Activated CD8-positive, alpha-beta memory T cell treated with anti-CD3 and anti-CD28 coated beads, Interleukin-2, amount 50 U/mL, for 24 hours (primary cell): ENCODE measurements around the gene DMTF1.
A peak's percentile ranks its signal among the peaks of the same experiment; 100 is the strongest.
"Not testable (repeated sequence)": the region's sequence is repeated elsewhere in the genome, so short reads cannot be mapped to it uniquely, and the experiment has no call there.

ENCODE experiments used
- DNase-seq: peaks from one replicate; pipeline ENCODE4 v3.0.0-alpha.2; 2020; ENCODE audit errors: extremely low read depth

Gene DMTF1, protein sequence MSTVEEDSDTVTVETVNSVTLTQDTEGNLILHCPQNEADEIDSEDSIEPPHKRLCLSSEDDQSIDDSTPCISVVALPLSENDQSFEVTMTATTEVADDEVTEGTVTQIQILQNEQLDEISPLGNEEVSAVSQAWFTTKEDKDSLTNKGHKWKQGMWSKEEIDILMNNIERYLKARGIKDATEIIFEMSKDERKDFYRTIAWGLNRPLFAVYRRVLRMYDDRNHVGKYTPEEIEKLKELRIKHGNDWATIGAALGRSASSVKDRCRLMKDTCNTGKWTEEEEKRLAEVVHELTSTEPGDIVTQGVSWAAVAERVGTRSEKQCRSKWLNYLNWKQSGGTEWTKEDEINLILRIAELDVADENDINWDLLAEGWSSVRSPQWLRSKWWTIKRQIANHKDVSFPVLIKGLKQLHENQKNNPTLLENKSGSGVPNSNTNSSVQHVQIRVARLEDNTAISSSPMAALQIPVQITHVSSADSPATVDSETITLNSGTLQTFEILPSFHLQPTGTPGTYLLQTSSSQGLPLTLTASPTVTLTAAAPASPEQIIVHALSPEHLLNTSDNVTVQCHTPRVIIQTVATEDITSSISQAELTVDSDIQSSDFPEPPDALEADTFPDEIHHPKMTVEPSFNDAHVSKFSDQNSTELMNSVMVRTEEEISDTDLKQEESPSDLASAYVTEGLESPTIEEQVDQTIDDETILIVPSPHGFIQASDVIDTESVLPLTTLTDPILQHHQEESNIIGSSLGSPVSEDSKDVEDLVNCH

DNA sequence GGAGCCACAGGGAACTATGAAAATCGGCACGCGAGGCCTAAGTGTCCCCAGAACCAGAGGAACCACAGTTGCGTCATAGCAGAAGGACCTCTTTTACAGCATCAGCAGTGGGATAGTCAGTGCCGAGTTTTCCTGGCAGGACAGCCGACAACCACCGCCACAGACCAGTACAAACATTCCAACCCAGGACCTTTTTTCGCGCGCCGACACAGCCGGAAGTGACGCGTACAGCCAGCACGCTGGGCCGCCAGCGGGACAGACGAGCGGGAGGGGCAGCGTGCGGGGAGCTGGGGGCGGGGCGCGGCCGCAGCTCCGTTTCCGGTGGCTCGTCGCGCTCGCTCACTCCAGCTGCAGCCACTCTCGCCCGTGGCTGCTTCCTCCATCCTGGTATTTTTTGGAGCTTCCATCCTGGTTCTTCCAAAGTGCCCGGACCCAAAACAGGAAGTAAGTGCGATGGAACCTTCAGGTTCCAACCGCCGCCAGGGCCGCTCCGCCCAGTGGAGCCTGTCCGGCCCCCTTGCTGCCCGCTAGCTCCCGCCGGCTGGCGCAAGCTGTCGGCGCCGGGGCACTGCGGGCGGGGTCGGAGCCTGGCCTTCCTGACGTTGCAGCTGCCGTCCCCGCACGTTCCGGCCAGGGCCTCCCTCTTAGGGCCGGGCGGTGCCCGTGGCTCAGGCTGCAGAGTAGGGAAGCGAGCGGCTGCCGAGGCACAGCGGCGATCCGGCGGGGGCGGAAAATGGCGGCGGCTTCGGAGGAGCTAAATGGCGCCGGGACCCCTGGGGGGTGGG is at the start of gene DMTF1:
TSS of gene DMTF1 (plus strand) at position 342 of the 785 bp plus-strand sequence. CDS start 12,489 bp downstream, outside the sequence.
- peak; percentile 75 for DNase-seq

DNA sequence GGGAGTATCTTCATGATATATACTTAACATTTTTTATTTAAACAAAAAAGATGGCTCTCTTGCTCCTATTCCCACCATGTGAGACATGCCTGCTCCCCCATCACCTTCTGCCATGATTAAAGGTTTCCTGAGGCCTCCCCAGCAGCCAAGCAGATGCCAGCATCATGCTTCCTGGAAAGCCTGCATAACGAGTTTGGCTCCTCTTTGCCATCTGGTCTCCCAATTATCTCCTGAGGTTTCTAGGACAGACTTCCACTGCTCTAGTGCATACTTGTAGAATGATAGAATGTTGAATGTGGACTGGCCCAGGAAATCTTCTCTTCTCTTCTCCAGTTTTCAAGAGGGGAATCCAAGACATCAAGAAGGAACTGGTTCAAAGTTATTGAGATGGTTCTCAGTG is 46.9 kb upstream of the DMTF1 start:
- no peak for DNase-seq

DNA sequence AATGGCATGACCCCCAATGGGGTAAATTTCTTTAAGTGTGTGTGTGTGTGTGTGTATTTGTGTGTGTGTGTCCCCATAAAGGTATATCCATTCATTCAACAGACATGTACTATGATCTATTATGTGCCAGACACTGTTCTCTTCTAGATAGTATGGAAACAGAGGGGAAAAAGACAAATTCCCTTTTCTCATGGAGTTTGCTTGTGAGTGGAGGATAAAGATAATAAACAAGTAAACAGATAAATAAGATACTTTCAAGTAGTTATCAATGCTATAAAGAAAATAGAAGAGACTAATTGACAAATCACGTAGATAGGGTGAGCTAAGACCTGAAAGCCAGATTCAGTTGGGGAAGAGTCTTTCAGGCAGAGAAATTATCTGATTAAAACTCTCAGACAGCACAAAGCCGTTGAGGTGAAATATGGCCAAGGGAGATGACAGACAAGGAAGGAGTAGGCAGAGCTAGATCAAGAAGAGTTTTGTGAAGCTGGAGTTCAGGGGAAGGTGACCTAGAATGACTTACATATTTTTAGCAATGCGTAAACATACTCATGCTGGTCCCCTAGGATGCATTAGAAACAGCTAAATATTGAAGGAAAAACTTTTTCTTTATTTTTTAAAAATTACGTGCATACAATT is 45.2 kb upstream of the DMTF1 start:
- DNase-seq: no peak

DNA sequence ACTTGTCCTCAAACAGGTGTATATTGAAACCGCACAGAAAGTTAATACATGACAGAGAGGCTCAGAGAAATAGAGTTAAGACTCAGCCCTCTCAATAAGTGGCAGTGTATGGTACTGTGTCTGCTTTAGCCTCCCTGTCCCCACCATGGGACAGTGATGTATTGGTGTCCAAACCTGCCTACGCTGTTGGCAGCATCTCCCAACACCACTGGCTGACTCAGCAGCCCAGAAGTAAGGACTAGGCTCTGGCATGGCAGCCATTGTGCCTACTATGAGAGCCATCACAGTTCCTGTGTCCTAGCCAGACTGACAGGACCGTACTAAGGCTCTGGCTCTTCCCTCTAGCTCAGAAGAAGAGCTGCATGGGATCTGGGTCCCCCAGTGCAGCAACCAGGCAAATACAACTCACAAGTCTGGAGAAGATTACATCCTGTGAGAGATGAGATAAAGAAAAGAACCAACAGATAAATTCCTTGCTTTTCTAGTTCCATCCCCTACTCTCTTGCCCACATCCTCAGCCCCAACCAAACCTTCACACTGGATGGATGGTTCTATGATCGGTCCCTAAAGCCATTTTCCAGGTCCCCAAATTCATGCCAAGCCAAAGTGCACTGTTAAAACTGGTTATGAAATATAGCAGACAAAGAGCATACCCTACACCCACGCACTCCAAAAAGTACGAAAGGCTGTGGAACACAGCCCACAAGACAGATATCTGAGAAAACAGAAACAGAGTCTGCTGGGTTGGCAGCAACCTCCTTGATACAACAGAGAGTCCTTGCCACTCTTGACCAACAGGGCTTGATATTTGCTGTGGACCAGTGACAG is 44.1 kb upstream of the DMTF1 start:
- DNase-seq: no peak

DNA sequence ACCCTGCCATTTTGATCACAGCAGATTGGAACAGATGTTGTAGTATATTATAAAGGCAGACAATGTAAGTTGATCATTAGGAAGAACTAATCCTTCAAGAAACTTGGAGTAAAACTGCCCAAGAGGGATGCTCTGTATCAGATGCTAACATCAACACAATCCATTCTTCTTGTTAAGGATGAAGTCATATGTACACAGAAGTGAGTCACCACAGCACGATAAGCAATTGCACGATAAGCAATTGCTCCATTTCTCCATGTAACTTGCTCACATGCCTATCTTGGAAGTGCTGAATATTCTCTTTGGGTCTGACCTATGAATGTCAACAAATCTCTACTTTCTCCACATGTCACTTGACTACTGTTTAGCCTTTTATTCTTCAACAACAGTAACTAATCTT is 41.5 kb upstream of the DMTF1 start:
- DNase-seq: no peak

DNA sequence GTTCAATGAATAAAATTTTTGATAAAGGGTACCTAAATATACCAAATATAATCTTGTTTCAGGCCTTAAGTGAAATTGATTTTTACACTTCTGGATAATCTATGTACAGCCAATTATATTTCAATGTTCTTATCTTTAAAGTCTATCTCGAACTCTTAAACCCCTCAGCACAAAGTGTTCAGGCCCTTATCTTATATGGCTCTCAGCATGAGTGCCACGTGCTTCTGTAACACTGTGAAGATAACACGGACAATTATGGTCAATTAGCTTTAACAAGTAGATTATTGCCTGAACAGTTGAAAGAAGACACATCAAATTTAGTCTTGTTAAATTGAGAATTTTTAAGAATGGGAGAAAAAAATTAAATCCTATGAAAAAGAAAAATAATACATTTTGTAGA is 40.4 kb upstream of the DMTF1 start:
- DNase-seq: no peak

DNA sequence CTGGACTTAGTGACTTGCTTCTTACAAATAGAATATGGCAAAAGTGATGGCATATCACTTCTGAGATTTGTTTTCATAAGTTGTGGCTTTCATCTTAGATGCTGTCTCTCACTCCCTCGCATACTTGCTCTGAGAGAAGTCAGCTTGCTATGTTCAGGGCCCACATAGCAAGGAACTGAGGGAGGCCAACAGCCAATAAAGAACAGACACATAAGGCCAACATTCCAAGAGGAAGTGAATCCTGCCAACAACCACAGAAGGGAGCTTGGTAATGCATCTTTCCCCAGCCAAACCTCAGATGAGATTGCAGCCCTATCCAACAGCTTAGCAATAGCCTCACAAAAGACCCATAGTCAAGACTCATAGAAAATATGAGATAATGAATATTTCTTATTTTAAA is 39.2 kb upstream of the DMTF1 start:
- DNase-seq: no peak

DNA sequence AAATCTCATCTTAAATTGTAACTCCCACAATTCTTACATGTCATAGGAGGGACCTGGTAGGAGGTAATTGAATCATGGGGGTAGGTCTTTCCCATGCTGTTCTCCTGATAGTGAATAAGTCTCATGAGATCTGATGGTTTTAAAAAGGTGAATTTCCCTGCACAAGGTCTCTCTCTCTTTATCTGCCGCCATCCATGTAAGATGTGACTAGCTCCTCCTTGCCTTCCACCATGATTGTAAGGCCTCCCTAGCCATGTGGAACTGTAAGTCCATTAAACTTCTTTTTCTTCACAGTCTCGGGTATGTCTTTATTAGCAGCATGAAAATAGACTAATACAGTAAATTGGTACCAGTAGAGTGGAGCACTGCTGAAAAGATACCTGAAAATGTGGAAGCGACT is 38.3 kb upstream of the DMTF1 start:
- DNase-seq: not testable (repeated sequence)

DNA sequence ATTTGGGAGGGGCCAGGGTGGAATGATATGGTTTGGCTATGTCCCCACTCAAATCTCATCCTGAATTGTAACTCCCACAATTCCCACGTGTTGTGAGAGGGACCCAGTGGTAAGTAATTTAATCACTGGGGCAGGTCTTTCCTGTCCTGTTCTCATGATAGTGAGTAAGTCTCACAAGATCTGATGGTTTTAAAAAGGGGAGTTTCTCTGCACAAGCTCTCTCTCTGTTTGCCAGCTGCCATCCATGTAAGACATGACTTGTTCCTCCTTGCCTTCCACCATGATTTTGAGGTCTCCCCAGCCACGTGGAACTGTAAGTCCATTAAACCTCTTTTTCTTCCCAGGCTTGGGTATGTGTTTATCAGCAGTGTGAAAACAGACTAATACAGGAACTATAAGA is 36.5 kb upstream of the DMTF1 start:
- not testable (repeated sequence) for DNase-seq

DNA sequence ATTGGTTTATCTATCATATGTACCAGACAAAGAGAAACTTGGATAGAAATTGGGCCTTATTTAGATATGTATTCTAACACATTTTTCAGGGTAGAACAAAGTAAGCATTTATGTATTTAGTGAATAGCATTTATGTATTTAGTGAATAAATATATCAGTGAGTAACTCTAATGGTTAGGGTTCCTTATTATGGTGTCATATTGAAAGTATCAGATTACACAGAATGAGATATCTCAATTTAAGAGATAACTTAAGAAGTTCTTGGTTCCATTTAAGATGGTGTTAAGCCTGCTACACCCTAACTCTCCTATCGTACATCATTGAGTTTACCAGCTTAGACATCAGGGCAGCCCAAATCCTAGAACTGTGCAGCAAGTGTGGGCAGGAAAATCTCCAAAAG is 35.9 kb upstream of the DMTF1 start:
- no peak for DNase-seq

DNA sequence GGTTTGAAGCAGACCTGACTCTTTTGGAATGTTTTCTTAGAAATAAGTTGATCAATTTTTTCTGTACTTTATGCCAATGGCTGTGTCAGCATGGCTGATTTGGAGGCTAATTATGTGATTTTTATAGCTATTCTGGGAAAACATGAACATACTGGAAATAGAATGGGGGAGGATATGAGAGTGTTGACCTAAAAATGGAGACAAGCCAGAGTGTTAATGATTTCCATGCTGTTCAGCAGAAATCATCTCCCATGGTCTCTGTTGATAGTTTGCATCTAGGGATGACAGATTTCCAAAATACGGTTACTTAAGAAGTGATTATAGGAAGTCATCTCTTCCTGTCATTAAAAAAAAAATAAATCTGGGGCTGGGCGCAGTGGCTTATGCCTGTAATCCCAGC is 32.7 kb upstream of the DMTF1 start:
- no peak for DNase-seq

DNA sequence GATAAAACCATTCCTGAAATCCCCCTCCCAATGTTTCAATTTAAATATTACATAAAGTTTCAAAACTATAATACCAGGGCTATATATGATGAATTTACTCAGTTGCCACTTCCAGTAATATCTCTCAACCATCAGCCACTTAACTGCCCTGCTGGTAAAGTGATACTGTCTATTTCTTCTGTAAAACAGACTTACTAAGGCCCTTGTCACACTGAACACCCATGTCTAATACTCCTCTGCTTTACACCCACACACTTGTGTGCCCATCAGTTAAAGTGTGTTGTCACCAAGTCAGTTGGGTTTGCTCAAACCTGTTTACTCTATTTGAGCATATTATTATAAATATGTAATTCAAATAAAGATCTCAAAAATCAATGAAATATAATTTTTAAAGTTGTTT is 29.1 kb upstream of the DMTF1 start:
- no peak for DNase-seq

DNA sequence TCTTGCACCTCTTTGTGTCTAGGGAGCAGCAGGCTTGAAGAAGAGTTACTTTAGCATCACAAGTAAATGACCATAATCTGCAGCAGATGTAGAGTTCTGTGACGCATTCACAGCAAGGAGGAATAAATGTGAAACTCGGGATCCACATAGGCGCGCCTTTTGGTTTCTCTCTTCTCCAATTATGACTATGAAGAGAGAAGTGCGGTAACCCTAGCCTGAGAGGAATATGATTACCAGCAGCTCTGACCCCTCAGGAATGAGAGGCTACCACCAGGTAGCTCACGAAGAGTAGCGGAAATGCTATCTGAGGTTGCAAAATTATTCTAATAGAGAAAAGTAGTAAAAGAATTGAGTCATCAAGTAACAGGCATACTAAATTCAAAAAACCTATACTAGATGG is 25.2 kb upstream of the DMTF1 start:
- DNase-seq: no peak

DNA sequence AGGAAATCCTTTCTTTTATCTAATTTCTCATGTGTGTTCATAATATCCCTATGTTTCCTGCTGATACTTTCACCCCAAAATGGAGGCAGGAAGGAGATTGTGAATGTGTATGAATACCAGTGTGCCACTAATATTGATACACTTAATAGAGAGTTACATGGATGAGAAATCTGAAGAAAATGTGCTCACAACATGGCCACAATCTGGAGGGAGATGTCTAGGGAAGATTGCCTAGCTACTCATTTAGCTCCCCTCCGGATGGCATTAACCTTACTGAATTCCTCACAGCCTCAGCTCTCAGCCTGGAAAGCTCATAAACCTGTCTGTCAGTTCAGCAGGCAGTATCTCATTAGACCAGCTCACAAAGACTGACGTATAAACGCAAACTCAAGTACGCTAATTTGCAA is 23.4 kb upstream of the DMTF1 start:
- DNase-seq: no peak

DNA sequence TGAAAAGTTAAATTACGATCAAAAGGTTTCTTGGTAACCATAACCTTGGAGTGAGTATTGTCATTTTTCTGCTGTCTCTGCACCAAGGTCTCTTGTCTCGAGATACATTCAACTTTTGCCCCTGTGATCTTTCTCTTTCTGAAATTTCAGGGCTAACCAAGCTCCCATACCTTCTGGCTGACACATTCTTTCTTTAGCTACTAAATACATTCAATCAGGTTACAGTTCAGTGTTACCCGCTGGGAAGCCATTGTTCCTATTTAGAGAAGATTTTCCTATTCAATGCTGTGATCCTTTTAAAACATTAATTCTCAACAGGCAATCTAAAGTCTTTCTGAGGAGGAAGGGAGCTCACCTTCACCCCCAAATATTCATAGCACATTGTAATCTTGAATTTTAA is 22.9 kb upstream of the DMTF1 start:
- no peak for DNase-seq

DNA sequence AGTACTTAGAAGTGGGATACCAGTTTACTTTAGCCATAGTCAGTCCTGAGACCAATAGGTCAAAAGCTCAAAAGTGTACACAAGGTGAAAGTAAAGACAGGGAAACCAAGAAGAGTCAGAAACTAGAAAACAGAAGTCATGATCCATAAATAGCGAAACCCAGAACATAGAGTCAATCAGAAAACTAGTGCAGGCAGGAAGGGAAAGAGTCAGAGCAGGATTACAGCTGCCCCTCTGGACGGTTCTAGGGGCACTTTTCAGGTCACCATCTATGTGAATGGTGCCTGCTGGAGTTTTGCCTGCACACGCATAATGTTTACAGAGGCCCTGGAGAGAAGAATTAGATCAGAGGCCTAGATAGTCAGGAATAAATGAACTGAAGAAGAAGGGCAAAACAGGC is 22.4 kb upstream of the DMTF1 start:
- DNase-seq: no peak

DNA sequence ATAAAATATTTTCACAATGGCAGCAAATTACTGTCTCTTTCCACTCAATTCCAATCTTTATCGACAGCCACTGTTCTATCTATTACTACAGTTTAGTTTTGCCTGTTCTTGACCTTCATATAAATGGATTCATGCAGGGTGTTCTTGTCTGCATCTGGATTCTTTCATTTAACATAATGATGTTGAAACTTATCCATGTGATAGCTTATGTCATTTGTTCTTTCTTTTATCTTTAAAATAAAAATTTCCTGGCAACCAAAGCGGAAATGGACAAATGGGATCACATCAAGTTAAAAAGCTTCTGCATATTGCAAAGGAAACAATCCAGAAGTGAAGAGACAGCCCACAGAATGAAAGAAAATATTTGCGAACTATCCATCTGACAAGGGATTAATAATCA is 20.5 kb upstream of the DMTF1 start:
- no peak for DNase-seq

DNA sequence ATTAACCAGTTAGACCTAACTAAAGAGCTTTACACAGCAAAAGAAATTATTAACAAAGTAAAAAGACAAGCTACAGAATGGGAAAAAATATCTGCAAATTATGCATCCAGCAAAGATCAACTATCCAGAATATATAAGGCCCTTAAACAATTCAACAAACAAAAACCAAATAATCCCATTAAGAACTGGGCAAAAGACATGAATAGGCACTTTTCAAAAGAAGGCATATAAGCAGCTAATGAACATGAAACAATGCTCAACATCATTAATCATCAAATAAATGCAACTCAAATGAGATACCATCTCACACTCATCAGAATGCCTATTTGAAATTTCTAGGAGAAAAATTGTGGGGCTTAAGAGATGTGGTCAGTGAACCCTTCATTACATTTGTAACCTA is 15.0 kb upstream of the DMTF1 start:
- no peak for DNase-seq

DNA sequence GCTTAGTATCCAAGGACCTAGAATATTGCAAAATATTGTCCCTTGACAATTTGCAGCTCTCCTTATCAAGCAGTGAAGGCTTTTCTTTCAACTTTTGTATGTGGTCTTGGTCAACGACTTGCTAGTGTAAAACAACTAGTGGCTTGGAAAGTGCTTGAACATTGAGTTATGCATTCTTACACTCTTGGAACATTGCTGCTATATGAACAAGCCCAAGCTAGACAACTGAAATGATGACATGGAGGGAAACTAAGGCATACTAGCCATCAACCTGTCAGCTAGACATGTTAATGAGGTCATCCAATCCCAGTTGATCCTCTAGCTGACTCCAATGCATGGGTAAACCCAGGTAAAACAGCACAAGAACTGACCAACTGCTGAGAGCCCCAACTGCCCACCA is 12.7 kb upstream of the DMTF1 start:
- no peak for DNase-seq

DNA sequence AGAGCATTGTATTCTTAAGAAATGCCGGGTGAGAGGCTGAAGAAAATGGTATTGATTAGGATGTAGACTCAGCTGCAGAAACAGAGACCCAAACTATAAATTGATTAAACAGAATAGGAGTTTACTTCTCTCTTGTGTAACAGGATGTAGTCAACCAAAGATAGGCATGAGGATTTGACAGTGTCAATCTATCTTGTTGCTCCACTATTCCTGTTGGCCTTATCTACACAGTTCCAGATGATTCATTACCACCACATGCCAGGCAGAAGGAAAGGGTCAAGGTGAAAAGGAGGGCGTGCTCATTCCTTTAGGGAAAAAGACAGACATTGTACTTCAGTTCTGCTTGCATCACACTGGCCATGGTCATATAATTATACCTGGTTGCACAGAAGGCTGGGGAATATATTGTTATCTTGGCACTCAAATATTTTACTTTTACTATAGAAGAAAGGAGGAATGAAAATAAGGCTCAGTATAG is 11.9 kb upstream of the DMTF1 start:
- DNase-seq: no peak

DNA sequence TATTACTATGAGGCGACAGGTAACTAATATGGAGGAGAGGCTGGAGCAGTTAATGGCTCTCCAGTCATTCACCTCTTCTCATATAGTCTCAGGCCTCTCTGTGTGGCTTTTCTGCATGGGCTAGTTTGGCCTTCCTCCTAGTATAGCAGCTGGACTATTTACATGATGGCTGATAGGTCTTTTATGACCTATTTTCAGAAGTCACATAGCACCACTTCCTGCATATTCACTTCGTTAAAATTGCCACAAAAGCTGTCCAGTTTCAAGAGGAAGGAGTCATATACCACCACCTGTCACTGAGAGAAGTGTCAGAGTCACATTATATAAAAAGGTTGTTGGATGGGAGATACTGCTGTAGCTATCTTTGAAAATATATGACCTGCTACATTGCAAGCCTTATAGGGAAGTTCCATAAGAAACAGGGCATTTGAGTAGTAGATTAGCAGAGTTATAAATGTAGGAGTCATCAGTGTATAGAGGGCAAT is 8.0 kb upstream of the DMTF1 start:
- DNase-seq: no peak
